Activated CD8-positive, alpha-beta memory T cell treated with anti-CD3 and anti-CD28 coated beads, Interleukin-2, amount 50 U/mL, for 1 hour (primary cell): Measurements from ENCODE around the gene MYOG.

ENCODE experiments used
- DNase-seq: peaks from one replicate; pipeline ENCODE4 v3.0.0-alpha.2; 2020; ENCODE audit errors: extremely low read depth

MYOG gene

DNA sequence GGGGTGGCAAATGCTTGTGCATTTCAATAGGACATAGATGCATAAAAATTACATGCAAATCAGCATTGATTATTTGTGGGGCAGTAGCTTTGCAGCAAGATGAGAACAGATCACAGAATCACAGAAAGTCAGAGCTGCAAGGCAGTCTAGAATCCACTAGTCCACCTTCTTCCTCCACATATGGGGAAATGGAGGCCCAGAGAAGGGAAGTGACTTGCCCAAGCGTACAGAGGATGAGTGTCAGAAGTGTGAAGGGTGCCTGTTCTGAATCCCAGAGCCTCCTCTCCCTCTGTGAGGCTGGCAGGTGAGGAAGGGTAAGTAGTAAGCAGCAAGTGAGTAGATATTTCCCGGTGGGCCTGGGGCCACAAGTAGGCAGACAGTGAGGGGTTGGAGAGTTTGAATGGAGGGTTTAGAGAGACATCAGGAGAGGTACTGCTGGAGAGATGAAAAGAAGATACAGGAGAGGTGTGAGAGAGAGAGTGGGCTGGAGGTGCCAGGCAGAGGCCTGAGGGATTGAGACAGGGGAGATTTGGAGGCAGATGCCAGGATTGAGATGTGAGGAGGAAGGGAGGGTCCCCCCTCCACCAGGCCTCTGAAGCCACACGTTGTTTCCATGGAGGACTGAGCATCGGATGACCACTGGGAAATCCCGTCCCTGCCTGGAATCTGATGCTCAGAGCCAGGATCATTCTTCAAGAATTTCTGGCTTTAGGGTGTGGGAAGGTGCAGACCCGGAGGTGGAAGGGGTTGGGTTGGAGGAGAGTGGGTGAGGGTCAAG is 4.8 kb upstream of the MYOG start:
- DNase-seq: no peak

DNA sequence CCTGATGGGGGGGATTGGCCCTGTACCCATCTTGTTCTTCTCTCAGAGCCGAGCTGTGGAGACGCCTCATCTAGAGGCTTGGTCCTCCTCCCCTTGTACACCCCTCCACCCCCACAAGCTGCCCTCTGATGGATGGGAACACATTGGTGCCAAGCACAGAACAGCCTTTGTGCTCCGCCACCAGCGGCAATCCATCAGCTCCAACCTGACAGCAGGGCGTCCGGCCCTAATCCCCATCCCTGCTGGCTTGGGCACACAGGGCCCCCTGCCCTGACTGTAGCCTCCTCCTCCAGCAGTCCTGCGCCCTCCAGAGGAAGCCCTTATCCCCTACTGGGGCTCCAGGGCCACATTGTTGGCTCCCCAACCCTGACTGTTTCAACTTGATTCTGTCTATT is 3.8 kb upstream of the MYOG start:
- no peak for DNase-seq

- DNase-seq: no peak
Observed at GRCh38 chr1:203089001-203089650, 3.3 kb upstream of the MYOG start.

- no peak for DNase-seq
Observed at GRCh38 chr1:203088441-203088840, 2.6 kb upstream of the MYOG start.

DNA sequence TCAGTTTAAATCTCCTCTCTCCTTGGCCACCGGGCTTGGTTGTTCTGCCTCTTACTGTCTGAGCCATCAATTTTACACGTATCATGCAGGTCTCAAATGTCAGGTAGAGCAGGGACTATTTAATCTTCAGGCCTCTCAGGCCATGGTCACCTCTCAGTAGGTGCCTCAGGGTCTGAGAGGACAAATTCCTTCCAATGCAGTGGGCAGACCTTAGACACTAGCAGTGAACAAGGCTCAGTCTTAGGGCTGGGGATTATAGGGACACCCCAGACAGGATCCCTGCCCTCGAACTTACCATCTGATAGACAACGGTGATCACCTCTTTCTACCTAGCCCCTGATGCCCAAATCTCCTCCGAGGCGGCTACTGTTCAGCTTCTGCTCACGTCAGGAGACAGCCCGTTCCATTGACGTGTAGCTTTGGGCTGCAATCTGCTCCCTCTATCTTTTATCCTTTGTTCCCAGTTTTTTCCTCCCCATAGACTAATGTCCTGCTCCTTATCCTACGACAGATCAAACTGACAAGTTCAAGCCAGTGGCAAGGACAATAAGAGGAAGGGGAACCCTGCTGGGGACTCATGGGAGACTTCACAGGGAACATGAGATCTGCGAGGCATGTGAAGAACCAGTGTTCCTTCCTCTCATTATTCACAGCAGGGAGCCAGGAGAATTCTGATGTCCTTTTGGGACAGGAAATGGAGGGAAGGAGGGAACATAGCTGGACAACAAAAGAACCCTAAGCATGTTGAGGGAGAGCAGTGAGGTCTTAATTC is 1.4 kb upstream of the MYOG start:
- DNase-seq: no peak

- DNase-seq: no peak
Observed at GRCh38 chr1:203084588-203085527, 954 bp downstream of the MYOG start.

GRCh38 chr1:203083463-203083921 is 2.3 kb downstream of the MYOG start:
- no peak for DNase-seq

GRCh38 chr1:203082571-203083462 is 3.0 kb downstream of the MYOG start:
- no peak for DNase-seq

GRCh38 chr1:203082231-203082505 is 3.6 kb downstream of the MYOG start:
- DNase-seq: no peak

DNA sequence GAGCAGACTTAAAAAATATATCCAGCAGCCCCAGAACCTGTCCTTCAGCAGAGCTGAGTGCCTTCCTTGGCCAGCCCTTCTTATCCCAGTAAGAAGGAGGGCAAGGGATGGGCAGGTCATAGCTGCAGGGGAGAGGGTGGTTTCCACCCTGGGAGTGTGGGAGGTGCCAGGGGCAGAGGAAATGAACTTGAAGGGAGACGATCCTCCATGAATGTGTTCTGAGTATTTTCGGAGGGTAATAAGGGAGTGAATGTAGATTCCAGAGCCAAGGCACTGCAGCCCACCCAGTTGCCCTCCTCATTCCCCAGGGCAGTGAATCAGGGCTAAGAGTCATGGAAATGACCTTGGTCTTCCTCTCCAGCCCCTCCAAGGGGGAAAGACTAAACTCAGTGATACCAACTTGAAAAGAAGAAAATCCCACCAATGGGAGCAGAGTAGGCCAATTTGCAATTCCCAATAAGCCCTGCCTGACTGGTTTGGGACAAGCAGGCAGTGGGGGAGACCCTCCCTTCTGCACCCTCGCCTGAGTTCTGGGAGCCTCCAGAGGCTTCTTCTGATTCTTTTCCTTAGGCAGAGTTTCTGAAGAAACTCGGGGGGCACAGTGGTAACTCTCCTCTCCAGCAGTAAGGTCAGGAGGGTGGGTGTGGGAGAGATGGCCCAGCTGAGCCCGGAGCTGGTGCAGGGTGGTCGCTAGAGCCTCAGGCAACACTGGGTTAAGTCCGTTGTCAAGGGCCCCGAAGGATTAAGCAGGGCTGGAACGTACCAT is 4.2 kb downstream of the MYOG start:
- no peak for DNase-seq

DNA sequence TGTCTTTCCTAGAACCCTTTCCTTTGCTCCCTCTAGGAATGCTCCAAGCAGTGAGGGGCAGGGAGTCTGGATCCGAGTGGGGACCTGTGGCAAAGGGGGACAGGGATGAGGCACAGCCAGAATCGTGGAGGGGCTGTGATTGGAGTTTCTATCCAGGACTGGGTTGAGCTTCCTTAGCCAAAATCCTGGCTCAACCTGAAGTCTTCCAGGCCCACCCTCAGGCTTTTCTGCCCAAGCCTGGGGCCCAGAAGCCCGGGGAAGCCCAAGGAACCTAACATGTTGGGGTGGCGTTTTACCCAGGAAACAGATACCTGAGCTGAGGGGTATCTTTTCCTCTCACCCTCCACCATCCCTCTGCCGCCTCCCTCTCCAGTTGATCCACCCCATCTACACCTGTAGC is 5.4 kb downstream of the MYOG start:
- no peak for DNase-seq

DNA sequence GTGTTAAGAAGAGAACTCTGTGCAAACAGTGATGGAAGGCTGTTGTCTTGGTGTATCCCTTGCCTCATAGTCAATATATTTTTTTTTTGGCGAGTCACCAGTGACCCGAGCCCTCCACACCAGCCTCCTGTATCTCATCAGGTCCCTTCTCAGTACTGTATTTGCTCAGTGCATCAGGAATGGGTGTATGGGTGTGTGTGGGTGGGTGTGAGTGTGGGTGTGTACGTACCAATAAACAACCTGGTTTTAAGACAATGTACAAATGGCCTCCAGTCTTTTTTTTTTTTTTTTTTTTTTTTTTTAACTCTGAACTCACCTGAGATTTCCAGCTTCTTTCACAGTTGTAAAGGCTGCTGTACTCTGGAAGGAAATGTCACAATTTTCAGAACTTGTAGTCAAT is 7.3 kb downstream of the MYOG start:
- DNase-seq: no peak

DNA sequence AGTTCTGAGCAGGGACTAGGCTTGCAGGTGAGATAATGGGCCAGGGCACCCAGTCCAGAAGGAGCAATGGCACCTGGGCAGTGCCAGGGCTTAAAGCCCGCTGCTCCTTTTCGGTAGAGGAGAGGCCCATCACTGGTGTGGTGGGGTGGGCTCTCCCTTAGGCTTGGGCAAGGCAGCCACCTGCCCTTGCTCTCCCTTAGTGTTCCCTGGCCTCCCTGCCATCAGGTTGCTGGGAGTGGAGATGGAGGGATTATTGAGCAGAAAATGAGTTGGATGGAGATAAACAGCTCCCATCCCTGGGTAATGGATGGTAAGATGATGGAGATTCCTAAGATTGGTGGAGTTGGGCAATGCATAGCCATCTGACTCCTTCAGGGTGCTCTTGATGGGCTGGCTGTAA is 7.9 kb downstream of the MYOG start:
- no peak for DNase-seq

DNA sequence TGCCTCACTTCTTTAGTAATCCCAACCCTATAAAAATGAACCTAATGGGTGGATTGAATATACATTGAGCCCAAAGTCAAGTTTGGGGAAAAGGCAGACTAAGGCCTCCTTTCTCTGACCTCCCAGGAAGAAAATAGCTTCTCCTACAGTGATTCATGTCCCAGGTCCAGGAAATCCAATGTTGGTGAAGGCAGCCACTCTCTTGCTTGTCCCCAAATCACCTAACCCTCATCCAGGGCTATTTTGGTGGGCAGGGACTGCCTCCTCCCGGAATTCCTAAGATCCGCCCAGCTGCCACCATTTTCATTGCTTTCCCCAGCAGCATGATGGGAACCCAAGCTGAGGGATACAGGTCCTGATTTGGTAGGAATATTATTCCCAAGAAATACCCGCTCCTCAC is 8.4 kb downstream of the MYOG start:
- no peak for DNase-seq

GRCh38 chr1:203076031-203076511 is 9.7 kb downstream of the MYOG start:
- DNase-seq: no peak

DNA sequence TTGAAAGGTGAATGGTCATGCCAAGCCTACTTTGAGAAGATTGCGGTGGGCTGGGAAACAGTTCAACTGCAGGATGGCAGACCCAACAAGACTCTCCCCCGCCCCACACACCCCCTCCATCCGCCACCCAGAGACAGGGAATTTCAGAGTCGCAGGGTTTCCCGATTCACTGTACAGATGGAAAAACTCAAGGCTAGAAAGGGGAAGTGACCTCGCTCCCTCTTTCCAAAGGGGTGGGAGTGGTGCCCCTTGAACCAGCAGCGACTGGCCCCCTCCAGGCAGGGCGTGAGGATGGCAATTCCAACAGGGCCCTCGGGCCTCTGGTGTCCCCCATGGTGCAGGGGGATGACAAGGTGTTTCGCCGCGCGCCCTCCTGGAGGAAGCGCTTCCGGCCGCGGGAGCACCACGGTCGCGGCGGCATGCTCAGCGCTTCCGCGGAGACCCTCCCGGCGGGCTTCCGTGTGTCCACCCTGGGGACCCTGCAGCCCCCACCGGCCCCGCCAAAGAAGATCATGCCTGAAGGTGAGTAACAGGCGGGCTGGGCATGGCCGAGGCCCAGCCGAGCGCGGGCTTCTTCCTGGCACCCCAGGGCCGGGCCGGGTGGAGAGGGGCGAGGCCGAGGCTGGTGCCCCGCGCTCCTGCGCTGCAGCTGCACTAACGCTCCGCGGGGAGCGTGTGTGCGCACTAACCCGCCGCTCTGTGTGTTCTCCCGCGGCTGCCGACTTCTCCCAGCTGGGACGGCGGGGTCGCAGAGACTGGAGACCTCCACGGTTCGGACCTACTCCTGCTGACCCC is 10.4 kb downstream of the MYOG start:
- DNase-seq: no peak

DNA sequence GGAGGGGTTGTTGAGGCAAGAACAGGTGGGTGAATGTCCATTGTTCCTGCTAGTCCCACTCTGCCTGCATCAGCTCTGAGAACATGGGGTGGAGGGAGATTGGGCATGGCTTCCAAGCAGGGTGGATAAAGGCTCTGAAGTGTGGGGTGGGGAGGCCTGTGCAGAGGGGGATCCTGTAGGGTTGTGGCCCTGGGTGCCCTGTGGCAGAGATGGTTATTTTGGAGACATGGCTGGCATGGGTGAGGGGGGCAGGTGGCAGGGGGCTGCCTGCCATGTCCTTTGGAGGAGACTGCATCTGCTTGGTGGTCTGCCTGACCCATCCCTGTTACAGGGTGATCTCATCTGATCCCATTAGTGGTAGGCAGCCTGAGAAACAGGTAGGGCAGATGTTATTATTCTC is 11.2 kb downstream of the MYOG start:
- DNase-seq: no peak

DNA sequence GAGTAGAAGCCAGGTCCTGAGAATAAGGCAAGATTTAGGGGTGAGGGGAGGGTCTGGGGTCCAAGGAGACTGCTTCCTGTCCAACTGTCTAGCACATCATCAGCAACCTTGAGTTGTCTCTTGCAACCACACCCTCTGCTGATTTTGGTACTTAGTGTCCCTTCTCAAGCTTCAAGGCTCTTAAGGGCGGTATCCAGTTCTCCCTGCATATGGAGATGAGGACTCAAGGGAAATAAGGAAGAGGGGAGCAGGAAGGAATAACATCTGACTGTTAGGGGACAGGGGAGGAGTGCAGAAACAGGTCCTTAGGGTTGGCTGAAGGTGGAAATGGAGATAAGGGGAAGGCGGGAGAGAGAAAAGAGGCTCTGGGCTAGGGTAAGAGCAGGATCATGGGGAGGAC is 12.3 kb downstream of the MYOG start:
- no peak for DNase-seq

GRCh38 chr1:203072911-203073310 is 12.9 kb downstream of the MYOG start:
- no peak for DNase-seq
